RKO (cell line): ENCODE measurements around the gene COL4A6.

Experiments
- DNase-seq: peaks from one replicate; pipeline ENCODE4 v3.0.0-alpha.2; 2016; ENCODE audit warnings: low spot score

COL4A6 gene

GRCh38 chrX:108156934-108157466 is 281.2 kb downstream of the COL4A6 start:
- no peak for DNase-seq

- no peak for DNase-seq
These were observed 282.1 kb downstream of the COL4A6 start for GRCh38 chrX:108156082-108156481.

- no peak for DNase-seq
These were observed 289.7 kb downstream of the COL4A6 start for GRCh38 chrX:108148524-108148923.

GRCh38 chrX:108138814-108139702 is 299.2 kb downstream of the COL4A6 start:
- DNase-seq, result peak; percentile 0

GRCh38 chrX:108134724-108135123 is 303.5 kb downstream of the COL4A6 start:
- DNase-seq, result no peak

- no peak for DNase-seq
These were observed 305.3 kb downstream of the COL4A6 start for GRCh38 chrX:108132876-108133275.

GRCh38 chrX:108132034-108132433 is 306.2 kb downstream of the COL4A6 start:
- DNase-seq, result no peak

- no peak for DNase-seq
These were observed 306.8 kb downstream of the COL4A6 start for GRCh38 chrX:108131471-108131870.

- no peak for DNase-seq
These were observed 307.3 kb downstream of the COL4A6 start for GRCh38 chrX:108130889-108131288.

GRCh38 chrX:108127152-108127551 is 311.1 kb downstream of the COL4A6 start:
- no peak for DNase-seq

GRCh38 chrX:108126661-108127060 is 311.6 kb downstream of the COL4A6 start:
- no peak for DNase-seq

- no peak for DNase-seq
These were observed 314.4 kb downstream of the COL4A6 start for GRCh38 chrX:108123591-108124366.

- no peak for DNase-seq
These were observed 315.5 kb downstream of the COL4A6 start for GRCh38 chrX:108122748-108123147.

GRCh38 chrX:108121291-108121690 is 316.9 kb downstream of the COL4A6 start:
- no peak for DNase-seq

GRCh38 chrX:108117988-108118387 is 320.2 kb downstream of the COL4A6 start:
- DNase-seq, result no peak

- no peak for DNase-seq
These were observed 323.7 kb downstream of the COL4A6 start for GRCh38 chrX:108114541-108114940.
